NCI-H2029 treated with DMSO at 0.1 percent for 48 hours (cell line): ENCODE data around the gene GPR137.

ENCODE experiments used
- DNase-seq: peaks from one replicate; lab custom pipeline; 2025; lab: John Stamatoyannopoulos, UW

Gene GPR137

DNA sequence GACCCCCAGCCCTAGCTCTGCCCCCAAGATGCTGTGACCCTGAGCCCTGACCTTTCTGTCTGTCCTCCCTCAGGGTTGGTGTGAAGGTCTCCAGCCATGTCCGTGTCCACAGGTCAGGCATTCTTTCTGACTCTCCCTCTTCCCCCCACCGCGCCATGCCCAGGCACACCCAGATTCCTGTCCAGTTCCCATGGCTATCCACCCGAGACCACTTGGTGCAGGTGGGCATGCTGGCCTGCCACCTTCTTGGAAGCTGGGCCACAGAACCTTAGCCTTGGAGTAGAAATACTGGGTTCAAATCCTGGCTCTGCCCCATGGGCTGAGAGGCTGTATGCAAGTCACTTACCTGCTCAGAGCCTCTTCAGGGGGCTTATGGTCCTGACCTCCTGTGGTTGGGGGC is 36.6 kb upstream of the GPR137 start:
- DNase-seq: no peak

DNA sequence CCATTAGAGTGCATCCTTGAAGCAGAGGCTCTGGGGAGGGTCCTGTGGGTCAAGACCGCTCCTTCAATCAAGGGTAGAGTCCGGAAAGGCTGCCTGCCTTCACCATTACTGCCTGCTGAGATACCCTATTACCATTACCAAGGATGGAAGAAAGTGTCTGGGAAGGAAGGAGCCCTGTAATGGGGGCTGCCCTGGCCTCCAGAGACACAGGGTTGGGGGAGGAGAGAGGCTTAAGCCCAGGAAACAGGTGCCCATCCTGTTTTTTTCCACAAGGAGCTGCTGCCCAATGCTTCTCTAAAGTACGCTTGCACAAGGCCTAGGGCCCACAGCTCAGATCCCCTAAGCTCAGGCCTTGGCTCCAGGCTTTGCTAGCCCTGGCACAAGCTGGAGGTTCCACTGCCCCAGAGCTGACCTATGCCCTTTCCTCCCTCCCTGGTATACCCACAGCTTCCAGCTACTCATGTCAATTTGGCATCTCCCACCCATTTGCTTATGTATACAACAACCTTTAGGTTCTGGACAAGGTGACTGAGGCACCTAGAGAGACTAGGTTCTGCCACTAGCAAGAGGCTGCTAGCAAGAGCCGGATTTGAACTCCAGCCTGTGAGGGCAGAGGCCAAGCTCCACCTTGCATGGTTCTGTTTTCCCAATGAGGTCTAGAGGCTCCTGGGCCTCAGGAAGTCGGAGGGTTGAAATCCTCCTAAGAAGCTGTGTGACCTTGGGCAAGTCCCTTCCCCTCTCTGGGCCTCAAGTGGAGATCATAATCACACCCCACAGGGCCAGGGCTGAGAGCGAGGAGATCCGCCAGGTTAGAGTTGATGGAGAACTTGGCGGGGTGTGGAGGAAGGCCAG is 35.9 kb upstream of the GPR137 start:
- DNase-seq: no peak

DNA sequence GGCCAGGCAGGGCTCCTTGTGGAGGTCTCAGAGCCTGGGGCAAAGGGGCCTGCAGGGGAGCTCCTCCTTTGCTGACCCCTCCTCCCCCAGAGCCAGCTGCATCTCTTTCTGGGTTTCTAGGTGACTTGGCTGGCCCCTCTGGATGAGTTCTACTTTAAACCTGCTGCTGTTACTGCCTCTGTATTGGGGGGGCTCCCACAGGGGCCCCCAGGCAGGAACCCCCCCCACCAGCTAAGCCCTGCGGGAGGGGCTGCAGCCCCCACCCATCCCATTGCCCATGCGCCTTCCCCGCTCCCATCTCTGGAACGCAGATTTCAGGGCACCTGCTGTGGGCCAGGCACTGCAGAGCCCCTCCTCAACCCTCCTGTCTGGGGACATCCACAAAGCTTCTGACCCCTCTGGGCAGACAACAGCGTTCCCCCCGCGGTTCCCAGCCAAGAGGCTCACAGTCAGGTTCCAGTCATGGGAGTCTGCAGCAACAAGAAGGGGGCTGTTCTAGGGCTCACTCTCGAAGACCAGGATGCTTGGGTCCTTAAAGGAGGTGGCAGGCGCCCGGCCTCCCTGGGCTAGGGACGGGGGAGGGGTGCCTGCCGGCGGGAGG is 35.1 kb upstream of the GPR137 start:
- DNase-seq: no peak

DNA sequence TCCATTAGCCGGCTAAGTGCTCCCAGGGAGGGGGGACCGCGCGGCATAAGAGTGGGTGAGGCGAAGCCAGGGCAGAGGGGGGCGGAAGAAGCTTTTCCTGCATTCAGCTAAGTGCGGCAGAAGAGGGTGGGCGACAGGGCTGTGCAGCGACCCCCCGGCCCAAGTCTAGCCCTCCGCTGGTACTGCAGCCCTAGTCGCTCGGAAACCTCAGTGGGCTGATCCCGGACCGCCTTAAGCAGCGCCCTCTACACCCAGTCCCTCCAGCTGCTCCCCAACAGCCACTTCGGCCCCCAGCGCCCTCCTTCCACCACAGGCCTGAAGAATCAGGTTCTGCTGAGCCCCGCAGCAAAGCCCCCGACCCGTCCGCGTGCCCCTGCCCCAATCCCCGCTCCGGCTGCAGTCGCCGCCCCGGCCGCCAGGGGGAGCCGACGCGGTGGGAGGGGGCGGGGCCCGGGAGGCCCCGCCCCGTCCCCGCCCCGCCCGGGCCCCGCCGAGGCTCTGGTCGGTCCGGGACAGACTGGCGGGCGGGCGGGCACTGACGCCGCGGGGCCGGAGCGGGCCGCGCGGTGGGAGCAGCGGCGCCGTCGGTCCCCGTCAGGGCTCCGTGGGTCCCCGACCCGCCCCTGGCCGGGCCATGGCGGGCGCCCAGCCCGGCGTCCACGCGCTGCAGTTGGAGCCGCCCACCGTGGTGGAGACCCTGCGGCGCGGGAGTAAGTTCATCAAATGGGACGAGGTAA is 34.5 kb upstream of the GPR137 start, which contains the start of gene PLCB3:
Gene PLCB3, plus strand, starts transcription at position 515 of the 737 bp plus-strand sequence. Its CDS starts 120 bp downstream, at position 635.
- DNase-seq: no peak

DNA sequence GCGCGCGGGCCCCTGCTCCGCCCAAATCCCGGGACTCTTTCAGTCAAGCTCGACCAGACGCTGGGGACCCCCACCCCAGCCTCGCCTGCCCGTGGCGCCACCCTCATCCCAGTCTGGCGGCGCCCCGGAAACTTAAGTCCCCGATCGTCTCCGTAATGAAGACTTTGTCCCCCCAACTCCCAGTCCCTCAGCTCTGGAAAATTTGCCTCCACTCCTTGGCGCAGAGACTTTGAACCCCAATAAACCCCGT is 34.0 kb upstream of the GPR137 start:
- DNase-seq: no peak

DNA sequence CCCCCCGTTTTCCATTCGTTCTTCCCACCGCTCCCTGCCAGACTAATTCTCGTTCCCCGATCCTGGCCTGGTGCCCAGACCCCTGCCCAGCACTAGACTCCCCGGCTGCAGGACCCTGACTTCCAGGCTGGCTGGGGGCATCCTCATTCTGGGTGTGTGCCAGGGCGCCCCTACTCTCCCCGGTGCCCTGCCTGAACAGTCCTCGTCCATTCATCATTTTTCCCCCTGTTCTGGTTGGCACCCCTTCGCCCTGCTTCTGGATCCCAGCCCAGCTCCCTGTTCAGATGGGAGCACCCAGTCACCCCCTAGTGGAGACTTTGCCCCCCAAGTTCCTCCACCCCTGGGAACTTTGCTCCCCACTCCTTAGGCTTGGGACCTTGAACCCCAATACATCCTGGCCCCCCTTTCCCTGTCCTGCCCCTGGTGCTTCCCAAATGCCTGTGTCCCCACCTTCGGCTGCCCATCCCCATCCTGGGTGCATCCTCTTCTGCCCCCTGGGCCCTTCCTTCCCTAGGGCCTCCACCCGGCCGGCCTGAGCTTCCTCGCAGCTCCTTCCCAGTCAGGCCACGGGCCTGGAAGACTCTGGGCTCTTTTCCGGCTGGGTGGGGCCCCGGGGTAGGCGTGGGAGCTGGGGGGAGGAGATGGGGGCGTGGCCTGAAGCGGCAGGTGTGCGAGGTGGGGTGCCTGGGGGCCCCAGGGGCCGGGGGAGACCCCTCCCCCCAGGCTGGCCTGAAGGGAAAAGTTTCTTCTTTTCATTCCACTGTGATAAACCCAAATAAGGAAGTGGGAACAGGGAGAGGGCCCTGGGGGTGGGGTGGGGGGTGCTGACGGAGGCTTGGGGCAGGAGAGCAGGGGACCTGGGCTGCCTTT is 33.4 kb upstream of the GPR137 start:
- no peak for DNase-seq

DNA sequence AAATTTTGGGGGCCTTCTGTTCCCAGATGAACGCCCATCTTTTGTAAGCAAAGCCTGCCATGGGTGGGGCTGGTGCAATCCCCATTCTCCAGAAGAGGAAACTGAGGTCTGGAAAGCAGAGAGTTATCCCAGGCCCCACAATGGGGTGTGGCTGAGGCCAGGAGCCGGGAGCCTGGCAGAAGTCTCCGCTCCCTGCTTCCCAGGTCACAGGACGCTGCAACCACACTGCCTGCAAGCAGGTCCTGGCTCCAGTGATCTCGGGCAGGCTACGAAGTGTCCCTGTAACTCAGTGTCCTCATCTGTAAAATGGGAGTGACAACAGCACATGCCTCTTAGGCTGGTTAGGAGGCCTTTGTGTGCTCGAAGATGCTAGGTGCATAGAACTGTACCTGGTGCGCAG is 32.6 kb upstream of the GPR137 start:
- DNase-seq: no peak

DNA sequence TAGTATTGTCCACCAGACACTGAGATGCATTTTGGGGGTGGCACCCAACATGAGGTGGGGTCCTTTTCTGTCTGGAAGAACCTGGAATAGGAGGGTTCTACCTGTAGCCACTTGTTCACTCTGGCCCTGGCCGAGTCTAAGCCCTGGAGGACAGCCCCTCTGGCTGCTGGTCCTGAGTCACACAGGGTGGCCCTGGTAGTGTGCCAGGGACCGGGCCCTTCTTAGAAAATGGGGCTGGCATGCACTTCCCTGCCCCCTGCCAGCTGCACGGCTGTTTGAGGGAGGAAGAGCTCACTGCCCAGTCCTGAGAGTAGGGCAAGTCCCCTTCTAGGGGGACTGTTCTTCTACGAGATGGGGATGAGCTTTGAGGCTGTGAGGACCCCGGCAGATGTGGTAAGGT is 32.2 kb upstream of the GPR137 start:
- DNase-seq: no peak

DNA sequence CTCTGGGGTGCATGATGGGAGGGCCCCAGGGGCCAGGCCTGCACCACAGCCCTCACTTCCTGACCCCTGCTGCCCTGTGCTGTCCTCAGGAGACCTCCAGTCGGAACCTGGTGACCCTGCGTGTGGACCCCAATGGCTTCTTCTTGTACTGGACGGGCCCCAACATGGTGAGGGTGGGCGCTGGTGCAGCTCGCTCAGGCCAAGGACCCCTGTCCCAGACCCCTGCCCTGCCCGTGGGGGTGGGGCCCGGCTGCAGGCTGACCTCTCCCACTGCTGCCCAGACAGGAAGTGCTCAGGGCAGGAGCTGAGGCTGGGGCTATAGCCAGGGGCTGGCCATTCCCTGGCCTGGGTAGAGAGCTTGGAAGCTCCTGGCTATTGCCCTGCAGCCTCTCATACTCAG is 31.3 kb upstream of the GPR137 start:
- DNase-seq: no peak

DNA sequence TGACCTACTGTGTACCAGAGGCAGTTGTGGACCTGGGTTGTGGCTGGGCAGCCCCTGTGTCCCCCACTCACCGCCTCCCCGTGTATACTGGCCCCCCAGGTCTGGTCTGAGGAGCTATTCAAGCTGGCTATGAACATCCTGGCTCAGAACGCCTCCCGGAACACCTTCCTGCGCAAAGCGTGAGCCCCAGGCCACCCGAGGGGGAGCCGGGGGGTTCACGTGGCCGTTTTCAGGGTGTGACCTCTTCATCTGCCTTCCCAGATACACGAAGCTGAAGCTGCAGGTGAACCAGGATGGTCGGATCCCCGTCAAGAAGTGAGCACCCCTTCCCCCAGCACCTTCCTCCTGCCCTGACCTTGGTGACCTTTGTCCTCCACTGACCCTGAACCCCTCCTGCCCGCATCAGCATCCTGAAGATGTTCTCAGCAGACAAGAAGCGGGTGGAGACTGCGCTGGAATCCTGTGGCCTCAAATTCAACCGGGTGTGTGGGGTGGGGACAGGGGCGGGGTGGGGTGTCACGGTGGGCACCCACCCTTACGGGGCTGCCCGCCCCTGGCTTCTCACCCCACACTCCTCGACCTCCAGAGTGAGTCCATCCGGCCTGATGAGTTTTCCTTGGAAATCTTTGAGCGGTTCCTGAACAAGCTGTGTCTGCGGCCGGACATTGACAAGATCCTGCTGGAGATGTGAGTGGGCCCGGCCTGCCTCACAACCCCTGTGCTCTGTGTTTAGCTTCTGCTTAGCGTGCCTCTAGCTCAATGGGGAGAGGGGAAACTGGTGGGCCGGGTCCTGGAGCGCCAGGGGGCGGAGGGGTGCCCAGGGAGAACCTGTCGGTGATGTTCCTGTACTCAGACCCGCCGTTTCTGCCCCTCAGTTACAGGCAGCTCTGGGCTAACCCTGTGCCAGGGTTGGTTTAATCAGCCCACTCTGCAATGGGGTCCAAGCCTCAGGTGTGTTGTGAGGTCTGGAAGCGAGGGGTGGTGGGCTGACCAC is 30.2 kb upstream of the GPR137 start:
- no peak for DNase-seq

DNA sequence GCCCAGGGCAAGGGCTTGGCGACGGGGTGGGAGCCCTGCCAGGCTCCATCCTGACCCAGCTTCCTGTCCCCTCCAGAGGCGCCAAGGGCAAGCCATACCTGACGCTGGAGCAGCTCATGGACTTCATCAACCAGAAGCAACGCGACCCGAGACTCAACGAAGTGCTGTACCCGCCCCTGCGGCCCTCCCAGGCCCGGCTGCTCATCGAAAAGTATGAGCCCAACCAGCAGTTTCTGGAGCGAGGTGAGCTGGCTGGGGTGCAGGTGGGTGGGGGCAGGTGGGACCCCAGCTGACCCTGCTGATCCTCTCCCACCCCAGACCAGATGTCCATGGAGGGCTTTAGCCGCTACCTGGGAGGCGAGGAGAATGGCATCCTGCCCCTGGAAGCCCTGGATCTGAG is 29.3 kb upstream of the GPR137 start:
- DNase-seq: no peak

DNA sequence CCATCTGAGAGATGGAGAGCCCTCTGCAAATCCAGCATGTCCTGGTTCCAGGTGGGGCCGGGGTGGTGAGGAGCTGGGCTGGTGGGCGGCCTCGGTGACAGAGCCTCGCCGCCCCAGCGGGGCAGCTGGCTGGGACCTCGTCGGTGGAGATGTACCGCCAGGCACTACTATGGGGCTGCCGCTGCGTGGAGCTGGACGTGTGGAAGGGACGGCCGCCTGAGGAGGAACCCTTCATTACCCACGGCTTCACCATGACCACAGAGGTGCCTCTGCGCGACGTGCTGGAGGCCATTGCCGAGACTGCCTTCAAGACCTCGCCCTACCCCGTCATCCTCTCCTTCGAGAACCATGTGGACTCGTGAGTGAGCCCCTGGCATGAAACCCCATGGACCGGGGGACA is 27.3 kb upstream of the GPR137 start:
- DNase-seq: no peak

DNA sequence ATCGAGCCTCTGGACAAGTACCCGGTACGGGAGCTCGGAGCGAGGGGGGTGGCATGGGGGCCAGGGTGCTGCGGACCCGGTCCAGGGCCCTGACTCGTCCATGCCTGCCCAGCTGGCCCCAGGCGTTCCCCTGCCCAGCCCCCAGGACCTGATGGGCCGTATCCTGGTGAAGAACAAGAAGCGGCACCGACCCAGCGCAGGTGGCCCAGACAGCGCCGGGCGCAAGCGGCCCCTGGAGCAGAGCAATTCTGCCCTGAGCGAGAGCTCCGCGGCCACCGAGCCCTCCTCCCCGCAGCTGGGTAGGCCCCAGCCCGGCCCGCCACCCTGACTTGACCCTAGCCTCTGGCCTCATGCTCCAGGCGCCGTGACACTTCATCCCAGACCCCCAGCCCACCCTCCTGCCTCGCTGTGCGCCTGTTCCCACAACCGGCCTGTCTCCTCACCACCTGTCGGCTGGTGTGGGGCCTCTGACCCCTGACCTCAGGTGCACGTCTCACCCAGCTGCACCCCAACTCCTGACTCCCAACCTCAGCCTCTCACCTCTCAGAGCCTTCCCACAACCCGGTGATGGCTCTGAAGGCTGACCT is 26.6 kb upstream of the GPR137 start:
- DNase-seq: no peak

DNA sequence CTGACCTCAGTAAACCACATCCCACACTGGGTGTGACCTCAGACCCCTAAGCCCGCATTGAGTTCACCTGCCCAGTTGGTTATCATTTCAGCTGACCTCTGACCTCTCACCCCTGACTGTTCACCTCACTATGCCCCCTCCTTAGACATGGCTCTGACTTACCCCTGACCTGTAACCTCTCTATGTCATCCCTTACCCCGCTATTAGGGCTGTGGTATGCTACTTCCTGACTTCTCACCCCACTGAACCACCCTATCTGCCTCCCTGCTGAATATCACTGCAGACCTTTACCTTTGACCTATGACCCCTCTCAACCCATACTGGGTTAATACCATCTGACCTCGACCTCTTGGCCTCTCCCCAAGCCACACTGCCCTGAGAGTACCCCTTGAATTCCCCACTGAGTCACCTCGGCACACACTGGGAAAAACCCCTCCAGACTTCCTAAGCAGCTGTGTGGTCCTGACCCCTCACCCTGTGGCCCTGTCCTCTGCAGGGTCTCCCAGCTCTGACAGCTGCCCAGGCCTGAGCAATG is 26.0 kb upstream of the GPR137 start:
- DNase-seq: no peak

DNA sequence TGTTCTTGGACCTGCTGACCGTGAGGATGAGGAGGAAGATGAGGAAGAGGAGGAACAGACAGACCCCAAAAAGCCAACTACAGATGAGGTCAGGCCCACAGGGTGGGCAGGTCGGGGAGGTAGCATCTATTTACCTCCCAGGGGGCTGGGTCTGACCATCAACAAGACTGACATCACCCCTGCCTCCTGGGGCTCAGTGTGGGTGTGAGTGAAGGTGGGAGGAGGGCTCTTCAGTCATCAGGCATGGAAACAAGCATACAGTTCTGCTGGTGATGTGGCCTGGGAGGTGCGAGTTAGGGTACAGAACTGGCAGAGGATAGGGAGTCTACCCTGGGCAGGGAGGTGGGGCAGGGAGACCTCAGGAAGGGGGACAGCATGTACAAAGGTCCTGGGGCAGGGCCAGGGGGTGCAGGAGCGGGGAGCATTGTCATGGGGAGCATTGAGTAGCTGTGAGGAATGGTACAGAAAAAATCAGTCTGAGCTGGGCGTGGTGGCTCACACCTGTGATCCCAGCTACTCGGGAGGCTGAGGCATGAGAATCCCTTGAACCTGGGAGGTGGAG is 25.4 kb upstream of the GPR137 start:
- DNase-seq: no peak

DNA sequence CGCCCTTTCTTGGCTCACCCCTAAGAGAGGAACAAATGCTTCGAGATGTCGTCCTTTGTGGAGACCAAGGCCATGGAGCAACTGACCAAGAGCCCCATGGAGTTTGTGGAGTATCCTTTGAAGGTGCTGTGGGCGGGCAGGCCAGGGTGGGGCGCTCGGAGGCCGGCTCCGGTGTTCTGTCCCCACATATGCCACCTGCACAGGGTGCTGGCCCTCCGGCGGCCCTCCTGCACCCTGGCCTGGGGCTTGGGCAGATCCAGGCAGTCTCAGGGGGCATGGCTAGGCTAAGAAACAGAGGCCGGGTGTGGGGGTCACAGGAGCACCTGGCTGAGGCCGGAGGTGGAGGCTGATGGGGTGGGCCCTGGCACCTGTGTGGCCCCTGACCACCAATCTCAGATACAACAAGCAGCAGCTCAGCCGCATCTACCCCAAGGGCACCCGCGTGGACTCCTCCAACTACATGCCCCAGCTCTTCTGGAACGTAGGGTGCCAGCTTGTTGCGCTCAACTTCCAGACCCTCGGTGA is 24.0 kb upstream of the GPR137 start:
- DNase-seq: no peak

DNA sequence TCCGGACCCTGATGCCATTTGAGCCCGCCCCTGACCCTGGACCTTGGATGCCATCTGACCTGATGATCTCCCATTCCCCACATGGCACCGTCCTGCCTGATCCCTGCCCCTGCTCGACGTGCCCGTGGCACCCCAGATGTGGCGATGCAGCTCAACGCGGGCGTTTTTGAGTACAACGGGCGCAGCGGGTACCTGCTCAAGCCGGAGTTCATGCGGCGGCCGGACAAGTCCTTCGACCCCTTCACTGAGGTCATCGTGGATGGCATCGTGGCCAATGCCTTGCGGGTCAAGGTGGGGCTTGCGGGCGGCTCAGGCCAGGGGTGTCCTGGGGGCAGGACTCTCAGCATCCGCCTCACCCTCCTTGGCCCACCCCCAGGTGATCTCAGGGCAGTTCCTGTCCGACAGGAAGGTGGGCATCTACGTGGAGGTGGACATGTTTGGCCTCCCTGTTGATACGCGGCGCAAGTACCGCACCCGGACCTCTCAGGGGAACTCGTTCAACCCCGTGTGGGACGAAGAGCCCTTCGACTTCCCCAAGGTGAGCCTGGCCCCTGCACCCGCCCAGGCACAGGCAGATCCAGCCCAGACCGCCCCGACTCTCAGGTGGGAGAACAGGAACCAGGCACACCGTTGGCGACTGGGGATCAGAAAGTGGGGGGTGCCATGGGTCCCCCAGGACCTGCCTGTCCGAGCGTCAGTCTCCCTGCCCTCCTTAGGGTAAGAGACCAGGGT is 23.2 kb upstream of the GPR137 start:
- no peak for DNase-seq

DNA sequence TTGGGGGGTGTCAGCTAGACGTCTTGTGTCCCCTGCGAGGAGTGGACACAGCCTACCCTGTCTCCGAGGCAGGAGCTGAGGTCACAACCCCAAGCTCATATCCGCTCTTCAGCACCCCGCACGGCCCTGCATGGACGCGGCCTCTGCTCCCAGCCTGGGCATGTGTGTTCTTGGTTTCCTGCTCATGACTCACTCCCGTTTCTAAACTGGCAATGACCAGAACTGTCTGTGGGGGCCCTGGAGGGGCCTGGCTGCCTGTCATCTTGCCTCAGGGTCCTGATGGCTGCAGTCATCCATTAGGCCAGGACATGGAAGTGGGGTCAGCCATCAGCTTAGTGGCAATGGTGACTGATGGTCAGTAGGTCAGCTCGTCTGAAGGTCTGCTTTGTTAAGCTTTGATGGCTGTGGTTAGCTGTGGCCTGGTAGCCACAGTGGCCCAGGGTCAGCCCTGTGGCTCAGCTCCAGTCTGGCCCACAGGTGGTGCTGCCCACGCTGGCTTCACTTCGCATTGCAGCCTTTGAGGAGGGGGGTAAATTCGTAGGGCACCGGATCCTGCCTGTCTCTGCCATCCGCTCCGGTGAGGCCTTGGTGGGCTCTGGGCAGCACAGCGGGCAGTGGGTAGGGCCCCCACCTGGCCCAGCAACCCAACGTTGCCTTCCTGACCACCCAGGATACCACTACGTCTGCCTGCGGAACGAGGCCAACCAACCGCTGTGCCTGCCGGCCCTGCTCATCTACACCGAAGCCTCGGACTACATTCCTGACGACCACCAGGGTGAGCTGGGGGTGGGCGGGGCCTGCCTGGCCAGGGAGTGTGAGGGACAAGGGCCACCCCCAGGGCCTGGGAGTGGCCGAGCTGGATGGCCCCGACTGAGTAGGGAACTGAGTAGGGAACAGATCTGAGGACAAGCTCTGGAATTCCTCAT is 22.4 kb upstream of the GPR137 start:
- no peak for DNase-seq
